Brain microvascular endothelial cell (primary cell): ENCODE measurements around the gene RBM45.
"Not testable (repeated sequence)": the region's sequence is repeated elsewhere in the genome, so short reads cannot be mapped to it uniquely, and the experiment has no call there.

Source experiments
- DNase-seq: peaks from one replicate; pipeline ENCODE4 v3.0.0-alpha.2; 2020
- H3K27ac ChIP-seq: fragments of 250-450 bp; sonication (Bioruptor Pico); 2 replicates; pipeline ENCODE4 v1.5.1; 2020; ENCODE audit warnings: mild to moderate bottlenecking, moderate library complexity
- H3K27me3 ChIP-seq: fragments of 250-450 bp; sonication (Bioruptor Pico); replicated peaks from 2 replicates; pipeline ENCODE4 v1.5.1; 2020; ENCODE audit warnings: mild to moderate bottlenecking
- H3K36me3 ChIP-seq: fragments of 250-450 bp; sonication (Bioruptor Pico); replicated peaks from 2 replicates; pipeline ENCODE4 v1.5.1; 2020; ENCODE audit warnings: mild to moderate bottlenecking
- H3K4me3 ChIP-seq: 2 replicates; pipeline ENCODE4 v1.5.1; 2011; ENCODE audit warnings: low read depth, mild to moderate bottlenecking, control low read depth, low read length, moderate library complexity
- CTCF ChIP-seq: IDR thresholded peaks from 2 replicates; pipeline ENCODE4 v1.5.1; 2011; ENCODE audit warnings: low read depth, mild to moderate bottlenecking, moderate library complexity, low read length, control low read depth, inconsistent platforms; ENCODE audit errors: missing control alignments
- in situ Hi-C: cut with HindIII; loops from 2 replicates; pipeline ENCODE4 v1.10.0; 2017; ENCODE audit warnings: low sequenced_read_pairs, low pct_ligation_motif_present

The RBM45 gene

DNA sequence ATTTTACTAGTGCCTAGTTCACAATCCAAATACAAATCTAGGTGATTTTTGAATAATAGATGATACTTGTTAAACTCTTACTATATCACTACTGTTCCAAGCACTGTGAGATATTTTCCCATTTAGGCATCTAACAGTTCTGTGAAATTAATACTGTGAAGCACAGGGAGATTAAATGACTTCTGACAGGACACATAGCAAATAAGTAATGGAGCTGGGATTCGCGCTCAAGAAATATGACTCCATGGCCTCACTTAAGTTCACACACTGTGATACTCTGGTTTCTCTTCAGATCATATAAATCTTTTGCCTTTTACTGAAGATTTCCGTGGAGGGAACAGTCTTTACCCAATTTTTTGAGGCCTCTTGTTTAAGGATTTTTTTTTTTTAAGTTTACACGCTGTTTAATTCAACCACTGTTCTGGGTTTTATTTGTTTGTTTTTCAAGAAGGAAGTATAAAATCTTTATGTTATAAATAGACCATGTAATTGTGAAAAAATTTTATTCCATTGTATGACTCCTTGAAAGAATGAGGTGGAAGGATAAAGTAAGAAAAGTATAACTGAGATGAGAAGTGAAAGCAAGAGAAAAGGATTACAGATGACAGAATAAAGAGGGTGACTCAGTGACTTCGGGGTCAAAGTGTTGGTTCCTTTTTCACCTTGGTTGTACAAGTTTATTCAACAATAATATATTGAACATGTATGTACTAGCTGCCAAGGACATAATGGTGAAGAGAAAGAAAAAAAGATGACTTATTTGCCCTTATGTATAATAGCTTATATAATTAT is 30.2 kb downstream of the RBM45 start:
- H3K4me3 ChIP-seq = no peak overlapping the region
- no peak for DNase-seq
- no peak for TF ChIP-seq CTCF
- H3K27ac ChIP-seq = no peak overlapping the region
- in situ Hi-C loops = loop anchor here (25.0 kb wide), 2 partner anchors 145 to 270 kb away; no protein-coding TSS in a partner anchor
- no peaks in the 10 kb centered on the region for H3K36me3 ChIP-seq
- no peaks in the 10 kb centered on the region for H3K27me3 ChIP-seq

DNA sequence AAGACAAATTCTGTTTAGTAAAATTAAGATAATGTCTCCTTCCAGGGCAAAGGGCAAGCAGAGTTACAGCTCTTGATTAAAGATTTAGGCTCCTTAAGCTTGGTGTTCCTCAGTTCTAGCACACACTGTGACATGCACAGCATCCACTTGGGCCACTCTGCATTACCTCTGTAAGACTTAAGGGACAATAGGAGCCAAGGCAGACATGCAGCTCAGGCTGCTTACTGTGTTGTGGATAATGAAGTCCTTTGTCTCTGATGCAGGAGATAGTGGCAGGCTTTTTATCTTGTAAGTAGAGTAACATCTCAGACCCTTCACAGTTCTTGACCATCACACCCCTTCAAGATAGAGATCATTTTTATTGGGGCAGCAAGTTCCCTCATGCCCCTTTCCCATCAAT is 31.2 kb downstream of the RBM45 start:
- in situ Hi-C loops = loop anchor here (25.0 kb wide), 2 partner anchors 144 to 269 kb away; no protein-coding TSS in a partner anchor
- no peaks in the 10 kb centered on the region for H3K27me3 ChIP-seq
- H3K27ac ChIP-seq = no peak overlapping the region
- no peaks in the 10 kb centered on the region for H3K36me3 ChIP-seq
- TF ChIP-seq CTCF = no peak
- DNase-seq = no peak
- no peak overlapping the region for H3K4me3 ChIP-seq

- TF ChIP-seq CTCF = no peak
- no peak for DNase-seq
- in situ Hi-C loops = no loop called here
- Histone ChIP-seq H3K27me3 (no peaks in the 10 kb centered on the region), H3K4me3 (no peak overlapping the region), H3K27ac (no peak overlapping the region), H3K36me3 (no peaks in the 10 kb centered on the region)
Measured at GRCh38 chr2:178152033-178152432, 39.8 kb downstream of the RBM45 start.

DNA sequence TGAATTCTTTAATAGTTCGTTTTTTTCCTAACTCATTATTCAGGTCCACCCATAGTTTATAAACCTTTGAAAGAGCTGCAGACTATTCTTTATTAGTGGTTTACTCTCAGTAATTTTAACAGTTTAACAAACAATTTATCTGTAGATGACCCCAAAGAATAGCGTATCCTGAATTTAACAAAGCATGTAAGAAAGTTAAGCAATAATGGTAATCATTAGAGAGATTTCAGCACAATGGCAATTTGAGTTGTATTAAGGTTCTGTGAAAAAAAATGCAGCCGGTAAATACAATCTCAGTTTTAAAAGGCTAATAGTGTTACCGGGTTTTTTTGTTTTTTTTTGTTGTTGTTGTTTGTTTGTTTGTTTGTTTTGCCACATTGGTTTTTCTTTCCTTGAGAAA is 40.3 kb downstream of the RBM45 start:
- Histone ChIP-seq H3K4me3 (no peak overlapping the region), H3K27ac (no peak overlapping the region), H3K27me3 (no peaks in the 10 kb centered on the region), H3K36me3 (no peaks in the 10 kb centered on the region)
- TF ChIP-seq CTCF = no peak
- in situ Hi-C loops = no loop called here
- DNase-seq = no peak

- Histone ChIP-seq H3K27me3 (no peaks in the 10 kb centered on the region), H3K27ac (no peak overlapping the region), H3K4me3 (no peak overlapping the region), H3K36me3 (no peaks in the 10 kb centered on the region)
- TF ChIP-seq CTCF = no peak
- no peak for DNase-seq
- in situ Hi-C loops = no loop called here
Measured at GRCh38 chr2:178152977-178153376, 40.7 kb downstream of the RBM45 start.

DNA sequence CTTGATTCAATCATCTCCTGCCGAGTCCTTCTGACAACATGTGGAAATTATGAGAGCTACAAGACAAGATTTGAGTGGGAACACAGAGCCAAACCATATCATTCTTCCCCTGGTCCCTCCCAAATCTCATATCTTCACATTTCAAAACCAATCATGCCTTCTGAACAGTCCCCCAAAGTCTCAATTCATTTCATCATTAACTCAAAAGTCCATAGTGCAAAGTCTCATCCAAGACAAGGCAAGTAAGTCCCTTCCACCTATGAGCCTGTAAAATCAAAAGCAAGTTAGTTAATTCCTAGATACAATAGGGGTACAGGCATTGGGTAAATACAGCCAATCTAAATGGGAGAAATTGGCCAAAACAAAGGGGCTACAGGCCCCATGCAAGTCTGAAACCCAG is 41.6 kb downstream of the RBM45 start:
- H3K36me3 ChIP-seq, H3K4me3 ChIP-seq, DNase-seq, in situ Hi-C loops, H3K27ac ChIP-seq, H3K27me3 ChIP-seq: not testable (repeated sequence)
